MCF 10A (cell line): Measurements from ENCODE around the gene NCAPD2. TPM values are rescaled to one million over a fixed set of nuclear protein-coding genes. Genes with fewer than 3 reads are reported as not detected.
"Not testable (repeated sequence)": the region's sequence is repeated elsewhere in the genome, so short reads cannot be mapped to it uniquely, and the experiment has no call there.

Source experiments
- BruUV-seq: library from RNA; stranded (reverse); fragments of 400-500 nt; replicated peaks from 2 replicates; lab custom pipeline; 2021; lab: Mats Ljungman, UMichigan
- CTCF ChIA-PET: fragments of 300-600 bp; sonication (Branson Sonifier 250); formaldehyde crosslinking; extraction: SDS; loops from one replicate; lab custom pipeline; 2021; ENCODE audit warnings: antibody characterized with exemption, inconsistent platforms; lab: Yijun Ruan, JAX
- POLR2A ChIA-PET: fragments of 300-600, 350-650 bp; sonication (Branson Sonifier 250); formaldehyde crosslinking; extraction: SDS; loops from one replicate; lab custom pipeline; 2020; ENCODE audit warnings: antibody characterized with exemption, inconsistent platforms; lab: Yijun Ruan, JAX
- DNase-seq: peaks from one replicate; pipeline ENCODE4 v3.0.0-alpha.2; 2018; ENCODE audit not compliant: unreplicated experiment
- H3K27ac Mint-ChIP-seq: one replicate; pipeline ENCODE4 v1.8.0; 2022; ENCODE audit warnings: mild to moderate bottlenecking, low read depth, mixed read lengths; ENCODE audit not compliant: unreplicated experiment
- H3K27me3 Mint-ChIP-seq: one replicate; pipeline ENCODE4 v1.8.0; 2022; ENCODE audit warnings: mixed read lengths; ENCODE audit not compliant: insufficient read depth, unreplicated experiment
- H3K36me3 Mint-ChIP-seq: one replicate; pipeline ENCODE4 v1.8.0; 2022; ENCODE audit warnings: mild to moderate bottlenecking, moderate library complexity, mixed read lengths; ENCODE audit not compliant: insufficient read depth, unreplicated experiment
- H3K4me1 Mint-ChIP-seq: one replicate; pipeline ENCODE4 v1.8.0; 2022; ENCODE audit warnings: mixed read lengths; ENCODE audit not compliant: insufficient read depth, unreplicated experiment
- H3K4me3 Mint-ChIP-seq: one replicate; pipeline ENCODE4 v1.8.0; 2022; ENCODE audit warnings: mild to moderate bottlenecking, moderate library complexity, mixed read lengths; ENCODE audit not compliant: unreplicated experiment
- H3K9me3 Mint-ChIP-seq: one replicate; pipeline ENCODE4 v1.8.0; 2022; ENCODE audit warnings: mixed read lengths; ENCODE audit not compliant: unreplicated experiment
- CTCF ChIP-seq: fragments of 200-600 bp; IDR thresholded peaks from one replicate; pipeline ENCODE4 v1.8.0; 2022; ENCODE audit warnings: antibody characterized with exemption, mild to moderate bottlenecking; ENCODE audit not compliant: unreplicated experiment
- intact Hi-C: fragments of 100-400 bp; cut with micrococcal nuclease; formaldehyde crosslinking; loops from 2 replicates; pipeline ENCODE4 v1.14.1; 2022
- total RNA-seq: library from RNA; stranded (reverse); gene quantifications from 2 replicates; pipeline ENCODE4 v1.2.3, GENCODE V29; 2022

Gene NCAPD2
- total RNA-seq, 1 experiment from 2014 or later = 52.0 TPM

GRCh38 chr12:6472491-6472890, 21.4 kb upstream of the NCAPD2 start:
- no peak for TF ChIP-seq CTCF
- ChIA-PET POLR2A (interaction anchor here (0.7 to 4.3 kb wide), 9 partner anchors 18 to 137 kb away, joined by 3 to 59 read pairs (median 28); partner anchors contain the start of genes GAPDH, MRPL51, SCNN1A and TAPBPL), CTCF (interaction anchor here (3.3 kb wide), 1 partner anchor 66 kb away, joined by 18 read pairs; no protein-coding TSS in a partner anchor)
- no peaks in the 10 kb centered on the region for H3K27me3 Mint-ChIP-seq
- intact Hi-C loops = no loop called here
- DNase-seq = no peak
- no TSS peak for BruUV-seq
- H3K27ac Mint-ChIP-seq = no peak overlapping the region
- H3K4me3 Mint-ChIP-seq = no peak overlapping the region
- H3K9me3 Mint-ChIP-seq = no peaks in the 10 kb centered on the region
- H3K36me3 Mint-ChIP-seq = peaks cover 19% of the 10 kb centered on the region
- peaks cover 19% of the 10 kb centered on the region for H3K4me1 Mint-ChIP-seq

GRCh38 chr12:6475233-6475975, 18.5 kb upstream of the NCAPD2 start:
- H3K27ac Mint-ChIP-seq, CTCF ChIA-PET, POLR2A ChIA-PET, H3K4me3 Mint-ChIP-seq, DNase-seq, H3K9me3 Mint-ChIP-seq, intact Hi-C loops, H3K36me3 Mint-ChIP-seq, BruUV-seq, H3K27me3 Mint-ChIP-seq: not testable (repeated sequence)
- H3K4me1 Mint-ChIP-seq = peaks cover 19% of the 10 kb centered on the region

- DNase-seq = no peak
- H3K4me3 Mint-ChIP-seq = no peak overlapping the region
These were observed 17.4 kb upstream of the NCAPD2 start for GRCh38 chr12:6476489-6476888.

GRCh38 chr12:6477601-6478377, 16.1 kb upstream of the NCAPD2 start:
- BruUV-seq, H3K4me3 Mint-ChIP-seq, H3K4me1 Mint-ChIP-seq, intact Hi-C loops, H3K36me3 Mint-ChIP-seq, H3K27ac Mint-ChIP-seq, H3K27me3 Mint-ChIP-seq, POLR2A ChIA-PET, DNase-seq, H3K9me3 Mint-ChIP-seq: not testable (repeated sequence)
- CTCF ChIA-PET = interaction anchor here (0.7 kb wide), 1 partner anchor 200 kb away, joined by 3 read pairs; no protein-coding TSS in a partner anchor

More at GRCh38 chr12:6476489-6476888, 17.4 kb upstream of the NCAPD2 start:
- Mint-ChIP-seq H3K27ac (no peak overlapping the region), H3K9me3 (no peaks in the 10 kb centered on the region), H3K36me3 (no peaks in the 10 kb centered on the region), H3K27me3 (no peaks in the 10 kb centered on the region), H3K4me1 (peaks cover 12% of the 10 kb centered on the region)
- BruUV-seq = no TSS peak
- ChIA-PET CTCF (no interaction called here), POLR2A (no interaction called here)
- no peak for TF ChIP-seq CTCF
- intact Hi-C loops = no loop called here
